KBM-7 (cell line): ENCODE data around the gene SLC13A3.

Source experiments
- DNase-seq: peaks from one replicate; pipeline ENCODE4 v3.0.0-alpha.2; 2015
- in situ Hi-C: fragments of 300-500 bp; cut with MboI; formaldehyde crosslinking; loops from 2 replicates; pipeline ENCODE4 v1.14.3; 2020; ENCODE audit warnings: low sequenced_read_pairs, low pct_unique_long_range_greater_than_20kb, mixed read lengths

The SLC13A3 gene

GRCh38 chr20:46640536-46641311 is 10.5 kb downstream of the SLC13A3 start:
- in situ Hi-C loops = no loop called here
- no peak for DNase-seq

- in situ Hi-C loops = no loop called here
- DNase-seq = no peak
Measured at GRCh38 chr20:46640044-46640443, 11.2 kb downstream of the SLC13A3 start.

GRCh38 chr20:46639587-46639986 is 11.7 kb downstream of the SLC13A3 start:
- DNase-seq = no peak
- in situ Hi-C loops = no loop called here

GRCh38 chr20:46638898-46639274 is 12.4 kb downstream of the SLC13A3 start:
- in situ Hi-C loops = no loop called here

GRCh38 chr20:46638134-46638897 is 12.9 kb downstream of the SLC13A3 start:
- DNase-seq = no peak
- in situ Hi-C loops = no loop called here

More at GRCh38 chr20:46638898-46639274, 12.4 kb downstream of the SLC13A3 start:
- no peak for DNase-seq

- in situ Hi-C loops = no loop called here
- no peak for DNase-seq
Measured at GRCh38 chr20:46637427-46638133, 13.7 kb downstream of the SLC13A3 start.

- in situ Hi-C loops = no loop called here
- no peak for DNase-seq
Measured at GRCh38 chr20:46637020-46637419, 14.2 kb downstream of the SLC13A3 start.

- DNase-seq = no peak
- in situ Hi-C loops = no loop called here
Measured at GRCh38 chr20:46636514-46636913, 14.7 kb downstream of the SLC13A3 start.

- DNase-seq = no peak
Measured at GRCh38 chr20:46635514-46636136, 15.6 kb downstream of the SLC13A3 start.

GRCh38 chr20:46634528-46634927 is 16.7 kb downstream of the SLC13A3 start:
- in situ Hi-C loops = no loop called here
- no peak for DNase-seq

More at GRCh38 chr20:46635514-46636136, 15.6 kb downstream of the SLC13A3 start:
- in situ Hi-C loops = no loop called here

GRCh38 chr20:46631874-46632446 is 19.3 kb downstream of the SLC13A3 start:
- in situ Hi-C loops = no loop called here
- no peak for DNase-seq

GRCh38 chr20:46631212-46631869 is 19.9 kb downstream of the SLC13A3 start:
- peak; percentile 7 for DNase-seq
- in situ Hi-C loops = no loop called here

GRCh38 chr20:46630306-46630705 is 21.0 kb downstream of the SLC13A3 start:
- in situ Hi-C loops = no loop called here
- DNase-seq = no peak

GRCh38 chr20:46629341-46629740 is 21.9 kb downstream of the SLC13A3 start:
- no peak for DNase-seq
- in situ Hi-C loops = no loop called here

- no peak for DNase-seq
- in situ Hi-C loops = no loop called here
Measured at GRCh38 chr20:46627234-46627633, 24.0 kb downstream of the SLC13A3 start.

- in situ Hi-C loops = no loop called here
- no peak for DNase-seq
Measured at GRCh38 chr20:46626758-46627157, 24.5 kb downstream of the SLC13A3 start.

GRCh38 chr20:46625875-46626373 is 25.3 kb downstream of the SLC13A3 start:
- DNase-seq = no peak
- in situ Hi-C loops = no loop called here

GRCh38 chr20:46624946-46625345 is 26.3 kb downstream of the SLC13A3 start:
- DNase-seq = peak; percentile 38
- in situ Hi-C loops = no loop called here
